Medulla oblongata (tissue), 1 donor: Measurements from ENCODE around the gene DENND1A.

ENCODE experiments used
- DNase-seq: peaks from one replicate; pipeline ENCODE4 v3.0.0-alpha.2; 2015; ENCODE audit errors: extremely low spot score

The DENND1A gene

DNA sequence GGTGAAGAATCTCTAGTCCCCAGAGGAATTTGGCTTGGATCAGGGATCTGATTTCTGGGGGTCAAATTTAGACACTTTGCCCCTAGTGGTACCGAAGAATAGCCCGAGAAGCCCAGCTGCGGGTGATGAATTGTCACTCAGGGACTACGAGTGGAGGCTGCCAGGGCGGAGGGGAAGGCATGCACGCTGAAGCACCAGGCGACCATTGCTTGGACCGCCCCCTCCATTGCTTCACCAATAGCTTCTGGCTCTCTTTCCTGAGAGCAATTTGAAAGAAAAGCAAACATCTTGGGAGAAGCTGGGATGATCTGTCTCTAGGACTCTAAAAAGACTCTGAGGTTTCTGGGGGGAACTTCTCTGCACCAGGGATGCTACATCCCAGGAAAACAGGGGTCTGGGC is 436.3 kb downstream of the DENND1A start:
- DNase-seq: no peak

DNA sequence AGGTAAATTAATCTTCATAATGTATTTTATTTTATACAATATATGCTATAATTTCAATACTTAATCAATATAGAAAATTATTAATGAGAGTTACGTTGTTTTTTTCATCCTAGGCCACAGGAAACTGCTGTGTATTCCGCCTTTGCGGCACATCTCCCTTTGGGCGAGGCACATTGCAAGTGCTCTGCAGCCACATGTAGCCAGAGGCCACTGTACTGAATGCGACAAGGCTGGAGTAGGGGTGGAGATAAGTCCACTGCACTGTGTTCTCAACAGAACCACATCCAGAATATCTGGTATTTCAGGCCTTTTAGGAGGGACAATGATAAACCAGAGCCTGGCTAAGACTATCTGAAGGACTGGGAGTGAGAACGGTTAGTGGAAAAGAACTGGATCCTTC is 439.2 kb downstream of the DENND1A start:
- no peak for DNase-seq

DNA sequence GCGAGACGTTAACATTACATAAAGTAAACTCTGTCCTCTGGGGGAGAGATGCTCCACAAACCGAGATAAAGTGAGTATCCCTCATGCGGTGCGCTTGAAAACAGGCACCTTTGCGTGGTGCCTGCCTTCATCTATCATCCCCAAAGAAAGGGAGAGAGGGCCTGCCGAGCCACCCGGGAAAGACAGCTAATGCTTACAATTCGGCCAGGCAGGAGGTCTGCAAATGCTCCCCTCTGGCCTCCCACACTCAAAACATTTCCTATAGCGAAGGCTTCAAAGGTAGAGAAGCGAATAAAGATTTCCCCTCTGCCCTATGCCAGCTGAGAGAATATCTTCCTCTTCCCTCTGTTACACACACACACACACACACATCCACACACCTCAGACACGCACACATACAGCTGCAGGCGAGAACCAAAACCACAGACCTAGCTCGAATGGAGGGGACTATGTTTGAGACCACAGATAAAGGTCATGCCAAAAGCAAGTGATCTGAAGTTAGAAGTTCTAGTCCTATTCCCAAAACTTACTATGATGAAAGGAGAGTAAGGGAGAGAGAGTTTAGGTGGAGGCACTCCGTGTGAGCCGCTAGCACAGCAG is 441.1 kb downstream of the DENND1A start:
- no peak for DNase-seq

DNA sequence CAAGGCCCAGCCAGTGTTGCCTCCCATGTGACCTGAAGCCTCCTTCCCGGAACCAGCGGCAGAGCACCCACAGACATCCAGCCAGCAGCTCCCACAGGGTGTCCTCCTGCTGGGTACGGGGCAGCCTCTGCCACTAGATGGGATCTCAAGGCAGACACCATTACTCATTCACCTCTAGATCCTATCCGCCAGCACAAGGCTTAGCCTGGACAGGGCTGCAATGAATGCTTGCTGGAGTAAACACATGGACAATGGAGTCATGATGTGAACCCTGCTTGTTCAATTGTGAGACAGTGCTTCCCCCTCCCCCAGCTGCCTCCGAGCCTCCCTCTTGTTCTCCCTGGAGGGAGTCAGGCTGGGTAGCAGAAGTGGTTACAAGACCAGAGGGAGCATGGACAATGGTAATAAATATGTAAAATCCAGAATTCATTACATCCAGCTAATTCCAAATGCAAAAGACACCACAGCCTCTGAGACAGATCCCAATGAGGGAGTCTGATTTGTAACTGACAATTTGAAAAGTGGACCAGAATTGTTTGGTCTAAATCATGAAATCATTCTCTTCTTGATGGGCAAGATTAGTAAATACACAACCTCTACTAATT is 441.9 kb downstream of the DENND1A start:
- DNase-seq: peak; percentile 64

DNA sequence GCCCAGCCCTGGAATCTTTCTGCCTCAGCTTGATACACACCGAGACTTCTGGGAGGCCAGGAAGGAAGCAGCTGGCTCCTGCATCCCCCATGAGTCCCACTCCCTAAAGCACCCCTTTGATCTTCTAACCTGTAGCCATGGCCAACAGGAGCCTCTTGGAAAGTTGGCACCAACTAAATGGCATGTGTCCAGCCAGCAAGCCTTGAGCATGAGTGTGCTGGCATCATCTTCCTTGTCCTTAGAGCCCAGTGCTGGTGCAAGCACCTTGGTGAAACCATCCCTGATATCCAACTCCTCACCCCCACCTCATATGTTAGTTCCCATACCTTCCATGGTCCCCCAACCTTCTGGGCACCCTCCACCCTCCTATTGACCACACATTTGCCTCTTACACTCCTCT is 443.5 kb downstream of the DENND1A start:
- DNase-seq: no peak

DNA sequence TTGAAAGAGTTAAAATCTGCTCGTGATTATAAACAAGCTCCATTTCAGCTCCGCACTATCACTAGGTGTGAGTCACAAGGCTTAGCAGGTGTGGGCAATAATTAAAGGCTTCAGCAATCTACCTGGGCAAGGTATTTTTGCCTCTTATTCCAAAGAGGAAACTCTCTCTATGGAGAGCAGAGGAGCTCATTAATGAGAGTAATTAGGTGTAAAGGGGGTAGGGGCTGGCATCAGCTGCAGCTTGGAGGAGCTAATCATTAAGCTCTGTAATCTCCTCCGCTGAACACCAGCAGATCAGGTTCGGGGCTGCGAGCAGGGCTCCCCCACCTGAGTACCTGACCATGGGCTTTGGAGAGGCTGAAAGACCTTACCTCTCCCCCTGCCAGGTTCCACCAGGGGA is 444.7 kb downstream of the DENND1A start:
- DNase-seq: no peak

DNA sequence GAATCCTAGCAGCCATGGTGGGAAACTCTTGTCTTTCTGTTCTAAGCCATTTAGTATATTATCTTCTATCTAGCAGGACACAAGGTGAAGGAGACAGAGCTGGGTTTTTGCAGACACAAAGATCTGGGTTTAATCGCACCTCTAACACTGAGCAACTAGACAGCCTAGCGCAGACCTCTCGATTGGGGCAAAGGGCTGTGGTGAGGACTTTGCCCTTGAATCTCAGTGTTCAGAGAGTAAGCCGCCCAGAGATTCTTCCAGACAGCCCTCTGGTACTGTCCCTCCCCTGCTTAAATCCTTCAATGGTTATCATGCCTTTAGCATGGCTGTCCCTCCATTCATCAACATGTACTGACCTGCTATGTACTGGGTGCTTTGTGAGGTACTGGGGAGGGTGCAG is 445.8 kb downstream of the DENND1A start:
- DNase-seq: no peak

DNA sequence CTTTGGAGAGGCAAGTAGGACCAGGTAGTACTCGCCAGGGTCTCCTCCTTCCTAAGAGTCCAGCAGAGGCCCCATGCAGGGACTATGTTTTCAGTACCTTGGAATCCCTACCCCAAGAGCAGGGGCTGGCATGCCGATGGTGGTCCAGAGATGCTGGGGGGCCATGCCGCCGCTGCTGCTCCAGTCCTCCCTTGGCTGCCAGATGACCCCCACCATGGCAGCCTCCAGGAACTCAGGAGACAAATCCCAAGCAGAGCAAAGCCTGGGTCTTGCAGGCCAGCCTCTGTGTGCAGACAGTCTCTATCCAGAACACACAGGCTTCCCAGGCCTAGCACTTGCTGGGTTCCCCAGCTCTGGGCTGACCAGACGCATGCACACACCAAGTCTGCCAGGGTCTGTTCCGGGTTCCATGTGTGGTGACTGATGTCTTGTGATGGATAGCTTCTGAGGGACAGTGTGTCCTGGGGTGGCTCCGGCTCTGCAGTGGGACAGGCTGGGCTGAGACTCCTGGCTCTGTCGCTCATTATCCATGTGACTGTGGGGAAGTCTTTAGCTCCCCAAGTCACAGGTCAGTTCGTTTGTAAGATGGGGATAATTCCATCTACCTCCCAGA is 446.6 kb downstream of the DENND1A start:
- no peak for DNase-seq

DNA sequence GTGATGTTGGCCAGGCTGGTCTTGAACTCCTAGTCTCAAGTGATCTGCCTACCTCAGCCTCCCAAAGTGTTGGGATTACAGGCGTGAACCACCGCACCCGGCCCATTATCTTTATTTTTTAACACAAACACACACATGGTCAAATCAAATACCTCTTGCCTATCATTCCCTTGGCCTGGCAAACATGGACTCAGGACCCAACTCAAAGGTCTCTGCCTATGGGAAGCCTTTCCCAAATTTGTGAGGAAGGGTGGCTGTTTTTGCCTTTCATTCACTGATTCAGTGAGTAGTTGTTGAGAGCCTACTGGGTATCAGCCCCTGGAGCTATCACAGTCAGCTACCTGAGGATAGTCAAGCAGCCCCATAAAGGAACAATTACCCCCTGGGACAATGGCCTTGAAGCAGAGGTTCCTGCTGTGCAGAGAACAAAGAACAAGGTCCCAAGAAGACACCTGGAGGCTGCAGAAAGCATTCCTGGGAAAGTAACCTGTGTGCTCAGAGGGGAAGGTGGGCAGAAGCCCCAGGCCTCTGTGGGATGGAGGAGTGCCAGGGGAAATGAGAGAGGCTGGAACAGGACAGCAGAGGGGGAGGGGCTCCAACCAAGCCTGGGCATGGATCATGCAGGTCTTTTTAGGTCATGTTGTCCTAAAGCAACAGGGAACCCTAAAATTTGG is 447.5 kb downstream of the DENND1A start:
- DNase-seq: no peak

DNA sequence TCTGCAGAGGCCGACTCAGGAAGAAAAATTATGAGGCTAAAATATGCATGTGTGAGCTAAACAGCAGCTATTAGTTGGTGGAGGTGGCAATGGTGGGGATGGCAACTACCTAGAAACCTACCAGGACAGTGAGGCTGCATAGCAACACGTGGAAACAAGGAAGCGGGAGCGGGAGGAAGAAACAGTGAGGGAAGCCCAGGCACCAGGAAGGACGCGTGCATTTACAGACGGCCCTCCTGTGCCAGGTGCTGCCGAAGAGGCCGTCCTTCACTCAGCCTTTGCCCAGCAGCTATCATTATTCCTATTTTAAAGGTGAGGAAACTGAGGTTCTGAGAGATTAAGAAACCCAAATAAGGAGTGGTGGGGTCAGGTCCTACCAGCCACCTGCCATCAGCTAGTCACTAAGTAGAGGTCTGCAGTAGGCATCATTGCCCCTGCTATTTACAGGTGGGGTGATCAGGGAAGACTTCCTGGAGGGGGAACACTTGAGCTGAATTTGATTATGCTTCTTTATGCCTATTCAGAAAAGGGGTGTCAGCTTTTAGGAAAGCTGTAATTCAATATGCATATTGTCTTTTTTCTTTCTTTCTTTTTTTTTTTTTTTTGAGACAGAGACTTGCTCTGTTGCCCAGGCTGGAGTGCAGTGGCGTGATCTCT is 448.6 kb downstream of the DENND1A start:
- DNase-seq: no peak

DNA sequence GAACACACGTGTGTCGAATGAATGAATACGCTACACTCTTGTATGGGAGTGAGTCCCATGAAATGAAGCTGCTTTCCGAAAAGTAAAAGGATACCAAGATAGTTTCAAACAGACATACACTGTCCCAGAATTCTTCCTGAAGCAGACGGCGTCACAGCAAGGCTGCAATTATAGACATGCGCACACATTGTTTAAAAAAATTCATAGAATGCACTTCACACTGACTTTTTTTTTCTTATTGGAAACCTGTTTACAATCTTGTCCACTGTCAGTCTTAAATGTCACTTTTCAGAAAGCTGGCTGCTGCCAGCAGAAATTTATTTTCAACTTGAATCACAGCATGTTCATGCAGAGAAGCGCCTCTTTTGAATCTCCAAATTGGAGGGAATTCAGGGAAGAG is 449.1 kb downstream of the DENND1A start:
- DNase-seq: no peak

DNA sequence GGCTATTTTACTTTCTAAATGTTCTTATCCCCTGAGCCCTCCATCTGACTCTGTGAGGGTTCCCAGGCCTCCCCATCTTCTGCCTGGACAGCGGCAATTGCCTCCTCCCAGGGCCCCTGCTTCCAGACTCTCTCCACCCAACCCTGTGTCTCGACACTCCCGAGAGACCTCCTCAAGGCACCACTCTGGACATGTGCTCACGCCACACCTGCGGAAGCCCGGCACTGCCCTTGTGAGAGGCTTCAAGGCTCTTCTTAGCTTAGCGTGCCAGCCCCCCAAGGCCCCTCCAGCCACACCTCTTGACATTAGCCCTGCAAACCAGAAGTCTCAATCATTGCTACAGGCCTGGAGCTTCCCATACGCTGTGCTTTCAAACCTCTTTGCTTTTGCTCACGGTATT is 449.8 kb downstream of the DENND1A start:
- no peak for DNase-seq

DNA sequence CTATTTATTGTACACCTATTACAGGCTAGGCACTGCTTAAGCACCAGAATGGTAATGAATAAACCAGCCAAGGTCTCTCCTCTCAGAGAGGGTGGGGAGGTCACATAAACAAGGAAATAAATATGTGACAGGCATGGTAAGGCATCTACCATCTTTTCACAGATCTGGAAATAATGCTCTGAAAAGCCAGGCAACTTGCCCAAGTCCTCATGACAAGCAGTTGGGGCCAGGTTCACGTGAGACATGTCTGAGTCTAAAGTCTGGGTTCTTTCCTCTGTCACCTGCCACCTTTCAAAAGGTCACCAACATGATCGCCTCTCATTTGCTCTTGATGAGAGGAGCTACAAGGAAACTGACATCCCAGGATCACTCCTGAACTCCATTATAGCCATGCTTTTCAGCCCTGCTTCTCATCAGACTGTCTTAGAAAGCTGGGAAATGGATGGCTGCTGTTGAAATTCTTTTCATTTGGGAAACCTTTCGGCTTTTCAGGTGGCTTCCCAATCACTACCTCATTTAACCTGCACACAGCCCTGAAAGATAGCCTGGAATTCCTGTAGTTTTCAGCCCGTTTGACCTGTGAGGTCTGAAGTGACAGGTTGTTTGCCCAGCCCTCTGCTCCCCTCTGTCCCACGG is 450.8 kb downstream of the DENND1A start:
- no peak for DNase-seq

DNA sequence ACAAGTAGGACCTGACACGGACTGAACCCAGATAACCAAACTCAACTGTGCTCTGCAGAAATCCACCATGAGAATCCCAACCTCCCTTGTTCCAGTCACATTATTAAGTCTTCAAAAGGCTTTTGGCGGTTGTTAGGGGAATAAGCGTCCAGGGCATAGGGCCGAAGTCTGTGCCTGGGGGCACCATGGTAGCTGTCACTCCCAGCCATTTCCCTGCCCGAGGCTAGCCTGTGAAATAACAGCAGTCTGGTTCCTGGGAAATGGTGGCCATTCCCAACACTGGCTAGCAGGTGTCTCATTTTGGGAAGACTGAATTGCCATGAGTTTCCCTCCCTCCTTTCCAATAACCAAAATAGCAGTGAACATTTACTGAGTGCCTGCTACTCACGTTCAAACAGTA is 451.8 kb downstream of the DENND1A start:
- no peak for DNase-seq

DNA sequence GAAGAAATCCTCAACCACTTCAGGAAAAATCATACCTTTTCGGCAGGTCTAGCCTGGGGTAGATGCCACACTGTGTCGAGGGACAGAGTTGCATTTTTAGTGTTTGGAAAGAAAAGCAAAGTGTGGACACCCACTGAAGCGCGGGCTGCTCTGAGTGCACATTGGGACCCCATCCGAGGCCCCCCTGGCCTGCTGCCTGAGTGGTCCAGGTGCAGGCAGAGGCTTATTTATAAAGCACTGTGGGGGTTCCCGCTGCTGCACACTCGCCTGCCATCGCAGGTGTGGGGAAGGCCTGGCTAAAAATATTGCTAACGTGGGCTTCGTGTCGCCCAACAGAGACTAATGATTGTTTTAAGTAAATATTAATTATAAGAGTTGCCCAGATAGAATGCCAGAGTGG is 454.5 kb downstream of the DENND1A start:
- no peak for DNase-seq

DNA sequence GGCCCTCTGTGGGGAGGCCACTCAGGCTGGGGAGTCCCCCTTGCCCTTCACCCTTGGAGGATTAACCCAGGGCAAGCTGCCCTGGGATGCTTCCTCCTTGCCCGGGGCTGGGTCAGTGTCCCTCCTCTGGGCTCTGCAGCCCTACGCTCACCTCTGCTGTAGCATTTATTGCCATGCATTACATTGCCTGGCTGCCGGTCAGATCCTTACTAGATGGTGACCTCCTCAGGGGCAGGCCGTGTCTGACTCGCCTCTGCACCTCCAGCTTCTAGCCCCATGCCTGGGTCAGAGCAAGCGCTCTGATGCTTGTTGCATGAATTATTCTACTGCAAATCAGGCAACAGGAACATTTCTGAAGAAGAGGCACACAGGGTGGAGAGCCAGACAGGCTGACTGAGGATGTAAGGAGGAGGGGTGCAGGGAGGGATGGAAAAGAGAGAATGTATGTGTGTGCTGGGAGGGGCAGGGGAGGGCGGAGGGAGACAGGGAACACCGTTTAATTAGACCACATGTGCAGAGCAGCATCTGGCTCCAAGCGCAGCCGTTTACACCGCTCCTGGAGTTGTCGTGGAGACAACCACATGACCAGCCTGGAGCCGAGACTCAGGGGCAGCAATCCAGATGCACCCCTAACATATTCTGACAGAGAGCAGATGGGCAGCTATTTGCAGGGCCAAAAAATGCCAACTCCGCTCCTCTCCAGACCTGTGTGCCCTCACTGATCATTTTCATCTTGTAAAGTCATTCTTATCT is 456.9 kb downstream of the DENND1A start:
- DNase-seq: peak; percentile 63

DNA sequence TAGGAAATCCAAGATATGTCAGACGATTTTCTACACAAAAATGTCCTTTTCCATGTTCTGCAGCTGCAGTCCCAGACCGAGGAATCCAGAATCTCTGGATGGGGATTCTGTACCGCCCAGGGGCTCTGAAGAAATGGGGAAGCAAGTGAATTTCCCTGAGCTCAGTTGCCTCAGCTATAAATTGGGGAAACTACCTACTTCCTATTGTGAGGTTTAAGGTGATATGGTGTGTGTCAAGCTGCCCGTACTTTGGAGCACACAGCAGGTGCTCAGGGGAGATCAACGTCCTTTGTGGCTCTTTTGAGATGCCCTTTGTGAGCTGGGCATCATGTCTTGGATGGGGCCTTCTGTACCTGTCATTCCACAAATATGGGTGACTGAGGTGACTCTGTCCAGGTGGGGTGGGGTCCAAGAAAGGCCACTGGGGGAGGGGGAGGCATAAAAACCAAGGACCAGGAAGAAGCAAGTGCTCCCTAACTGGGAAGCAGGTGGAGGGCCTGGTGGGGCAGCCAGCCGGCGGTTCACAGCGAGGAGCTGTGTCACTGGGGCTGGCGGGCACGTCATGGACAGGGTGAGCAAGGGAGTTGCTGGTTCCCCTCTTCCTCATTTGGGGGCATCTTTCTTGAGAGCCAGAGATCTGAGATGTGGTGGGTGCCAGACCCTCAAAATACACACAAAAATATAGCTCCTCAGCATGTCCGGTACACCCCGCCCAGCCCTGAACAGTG is 457.9 kb downstream of the DENND1A start:
- no peak for DNase-seq

DNA sequence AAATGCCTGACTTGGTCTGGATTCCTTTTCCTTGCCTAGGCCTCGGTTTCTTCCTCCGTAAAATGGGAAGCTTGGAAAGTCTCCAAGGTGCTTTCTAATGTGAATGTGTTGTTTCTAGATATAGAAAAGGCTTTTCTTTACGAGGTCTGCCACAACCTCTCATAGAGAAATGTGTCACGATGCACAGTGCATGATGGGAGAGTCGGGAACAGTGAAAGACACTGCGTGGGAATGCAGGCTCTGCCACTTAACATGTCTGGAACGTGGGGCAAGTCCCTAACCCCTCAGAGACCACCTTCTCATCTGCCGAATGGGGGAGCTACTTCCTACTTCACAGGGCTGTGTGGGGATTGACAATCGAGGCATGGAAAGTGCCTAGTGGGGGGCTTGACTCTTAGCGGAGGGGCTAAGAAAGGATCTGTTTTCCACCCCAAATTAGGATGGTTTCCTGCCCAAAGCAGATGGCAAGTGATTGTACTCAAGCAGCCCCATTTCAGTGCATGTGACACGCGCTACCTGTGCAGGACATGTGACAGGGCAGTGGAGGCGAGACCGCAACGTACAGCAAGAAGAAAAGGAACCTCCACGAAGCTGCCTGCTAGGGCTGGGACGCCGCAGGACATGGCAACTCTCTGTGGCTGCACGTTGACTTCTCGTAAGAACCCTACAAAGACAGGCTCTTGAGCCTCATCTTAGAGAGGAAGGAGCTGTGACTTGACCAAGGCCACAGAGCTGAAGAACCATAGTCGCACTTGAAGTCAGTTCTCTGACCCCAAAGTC is 458.7 kb downstream of the DENND1A start:
- no peak for DNase-seq

DNA sequence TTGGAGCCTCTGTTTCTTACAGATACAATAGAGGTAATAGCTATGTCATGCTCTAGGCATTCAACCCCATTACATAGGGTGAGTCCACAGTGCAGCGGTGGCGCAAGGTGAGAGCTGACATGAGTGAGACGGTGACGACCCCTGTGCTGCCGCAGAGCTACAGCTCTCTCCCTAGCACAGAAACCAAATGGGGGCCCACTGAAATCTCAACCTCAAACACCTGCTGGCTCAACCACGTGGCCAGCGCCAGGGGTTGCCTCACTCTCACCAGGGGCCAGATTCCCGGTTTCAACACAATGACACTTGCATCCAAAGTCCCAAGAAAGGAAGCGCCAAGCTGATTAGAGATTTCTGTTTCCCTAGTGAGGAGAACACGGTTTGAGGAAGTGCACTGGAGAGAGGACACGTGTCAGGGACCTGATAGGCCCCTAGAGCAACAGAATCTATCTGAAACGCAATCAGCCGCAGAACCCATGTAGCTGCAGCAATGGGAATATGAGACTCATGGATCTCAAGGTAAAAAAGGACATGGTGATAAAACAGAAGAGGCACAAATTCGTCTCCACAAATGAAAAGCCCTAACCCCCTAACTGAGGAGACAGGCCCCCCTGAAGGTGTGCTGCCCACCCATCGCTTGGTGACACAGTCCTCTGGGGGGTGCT is 459.7 kb downstream of the DENND1A start:
- DNase-seq: no peak
